ENCODE measurements around the gene RASGRP4. TPM values are rescaled to one million over a fixed set of nuclear protein-coding genes. Genes with fewer than 3 reads are reported as not detected.
A peak's percentile ranks its signal among the peaks of the same experiment; 100 is the strongest.

Gene RASGRP4
- total RNA-seq, 1 donor from 2014 or later = 8.1 TPM

DNA sequence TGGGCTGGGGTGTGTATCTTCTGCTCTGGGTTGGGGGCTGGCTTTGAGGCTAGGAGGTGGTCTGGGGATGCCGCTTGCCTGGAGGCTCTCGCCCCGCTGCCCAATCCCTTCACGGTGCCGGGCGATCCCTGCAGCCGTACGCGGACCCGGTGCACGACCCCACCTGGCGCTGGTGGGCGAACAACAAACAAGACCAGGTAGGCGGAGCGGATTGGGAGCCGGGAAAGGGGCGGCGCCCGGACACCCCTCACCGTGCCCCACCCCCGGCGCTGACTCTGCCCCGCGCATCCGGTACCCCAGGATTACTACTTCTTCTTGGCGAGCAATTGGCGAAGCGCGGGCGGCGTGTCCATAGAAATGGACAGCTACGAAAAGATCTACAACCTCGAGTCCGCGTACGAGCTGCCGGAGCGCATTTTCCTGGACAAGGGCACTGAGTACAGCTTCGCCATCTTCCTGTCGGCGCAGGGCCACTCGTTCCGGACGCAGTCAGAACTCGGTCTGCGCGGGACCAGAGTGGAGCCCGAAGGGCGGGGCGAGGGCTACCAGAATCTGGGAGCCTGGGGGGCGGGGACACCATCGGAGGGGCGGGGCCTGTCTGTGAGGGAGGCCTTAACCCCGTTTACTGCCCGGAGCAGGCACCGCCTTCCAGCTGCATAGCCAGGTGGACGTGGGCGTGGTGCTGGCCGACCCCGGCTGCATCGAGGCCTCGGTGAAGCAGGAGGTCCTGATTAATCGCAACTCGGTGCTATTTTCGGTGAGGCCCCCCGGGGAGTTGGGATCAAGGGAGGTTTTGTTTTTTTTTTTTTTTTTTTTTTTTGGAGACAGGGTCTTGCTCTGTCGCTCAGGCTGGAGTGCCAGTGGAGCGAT is 63.7 kb downstream of the RASGRP4 start:
- Mint-ChIP-seq H3K4me1 (ENCODE audit: unreplicated experiment) (peaks cover 7% of the 10 kb centered on the region), H3K9me3 (ENCODE audit: unreplicated experiment) (no peaks in the 10 kb centered on the region), H3K4me3 (ENCODE audit: unreplicated experiment) (peak overlapping the region; percentile 86), H3K27ac (ENCODE audit: unreplicated experiment) (peak overlapping the region; percentile 57), H3K27me3 (ENCODE audit: unreplicated experiment) (peaks cover 23% of the 10 kb centered on the region), H3K36me3 (ENCODE audit: low read depth, unreplicated experiment) (peaks cover 6% of the 10 kb centered on the region)
- TF ChIP-seq, protein P1, sequence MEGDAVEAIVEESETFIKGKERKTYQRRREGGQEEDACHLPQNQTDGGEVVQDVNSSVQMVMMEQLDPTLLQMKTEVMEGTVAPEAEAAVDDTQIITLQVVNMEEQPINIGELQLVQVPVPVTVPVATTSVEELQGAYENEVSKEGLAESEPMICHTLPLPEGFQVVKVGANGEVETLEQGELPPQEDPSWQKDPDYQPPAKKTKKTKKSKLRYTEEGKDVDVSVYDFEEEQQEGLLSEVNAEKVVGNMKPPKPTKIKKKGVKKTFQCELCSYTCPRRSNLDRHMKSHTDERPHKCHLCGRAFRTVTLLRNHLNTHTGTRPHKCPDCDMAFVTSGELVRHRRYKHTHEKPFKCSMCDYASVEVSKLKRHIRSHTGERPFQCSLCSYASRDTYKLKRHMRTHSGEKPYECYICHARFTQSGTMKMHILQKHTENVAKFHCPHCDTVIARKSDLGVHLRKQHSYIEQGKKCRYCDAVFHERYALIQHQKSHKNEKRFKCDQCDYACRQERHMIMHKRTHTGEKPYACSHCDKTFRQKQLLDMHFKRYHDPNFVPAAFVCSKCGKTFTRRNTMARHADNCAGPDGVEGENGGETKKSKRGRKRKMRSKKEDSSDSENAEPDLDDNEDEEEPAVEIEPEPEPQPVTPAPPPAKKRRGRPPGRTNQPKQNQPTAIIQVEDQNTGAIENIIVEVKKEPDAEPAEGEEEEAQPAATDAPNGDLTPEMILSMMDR (IDR thresholded peaks at IDR 0.05; ENCODE audit: unreplicated experiment) = no peak
- peak; percentile 82 for DNase-seq (ENCODE audit: low spot score)

DNA sequence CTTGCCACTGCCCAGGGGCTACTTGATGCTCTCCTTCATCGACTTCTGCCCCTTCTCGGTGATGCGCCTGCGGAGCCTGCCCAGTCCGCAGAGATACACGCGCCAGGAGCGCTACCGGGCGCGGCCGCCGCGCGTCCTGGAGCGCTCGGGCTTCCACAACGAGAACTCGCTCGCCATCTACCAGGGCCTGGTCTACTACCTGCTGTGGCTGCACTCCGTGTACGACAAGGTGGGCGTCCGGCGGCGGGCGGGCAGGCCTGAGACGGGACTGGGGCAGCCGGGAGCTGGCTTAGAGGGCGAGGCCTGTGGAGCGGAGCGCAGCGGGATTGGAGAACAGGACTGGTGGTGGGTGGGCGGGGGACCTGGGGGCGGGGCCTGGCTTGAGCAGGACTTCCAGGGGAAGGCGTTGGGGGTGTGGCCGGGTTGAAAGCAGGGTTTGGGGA is 64.4 kb downstream of the RASGRP4 start:
- TF ChIP-seq, protein P1 (IDR thresholded peaks at IDR 0.05; ENCODE audit: unreplicated experiment) = no peak
- peaks cover 24% of the 10 kb centered on the region for H3K27me3 Mint-ChIP-seq (ENCODE audit: unreplicated experiment)
- peak overlapping the region; percentile 86 for H3K4me3 Mint-ChIP-seq (ENCODE audit: unreplicated experiment)
- peak; percentile 77 for DNase-seq (ENCODE audit: low spot score)
- H3K27ac Mint-ChIP-seq (ENCODE audit: unreplicated experiment) = no peak overlapping the region
- no peaks in the 10 kb centered on the region for H3K9me3 Mint-ChIP-seq (ENCODE audit: unreplicated experiment)
- peaks cover 7% of the 10 kb centered on the region for H3K4me1 Mint-ChIP-seq (ENCODE audit: unreplicated experiment)
- H3K36me3 Mint-ChIP-seq (ENCODE audit: low read depth, unreplicated experiment) = peaks cover 6% of the 10 kb centered on the region

DNA sequence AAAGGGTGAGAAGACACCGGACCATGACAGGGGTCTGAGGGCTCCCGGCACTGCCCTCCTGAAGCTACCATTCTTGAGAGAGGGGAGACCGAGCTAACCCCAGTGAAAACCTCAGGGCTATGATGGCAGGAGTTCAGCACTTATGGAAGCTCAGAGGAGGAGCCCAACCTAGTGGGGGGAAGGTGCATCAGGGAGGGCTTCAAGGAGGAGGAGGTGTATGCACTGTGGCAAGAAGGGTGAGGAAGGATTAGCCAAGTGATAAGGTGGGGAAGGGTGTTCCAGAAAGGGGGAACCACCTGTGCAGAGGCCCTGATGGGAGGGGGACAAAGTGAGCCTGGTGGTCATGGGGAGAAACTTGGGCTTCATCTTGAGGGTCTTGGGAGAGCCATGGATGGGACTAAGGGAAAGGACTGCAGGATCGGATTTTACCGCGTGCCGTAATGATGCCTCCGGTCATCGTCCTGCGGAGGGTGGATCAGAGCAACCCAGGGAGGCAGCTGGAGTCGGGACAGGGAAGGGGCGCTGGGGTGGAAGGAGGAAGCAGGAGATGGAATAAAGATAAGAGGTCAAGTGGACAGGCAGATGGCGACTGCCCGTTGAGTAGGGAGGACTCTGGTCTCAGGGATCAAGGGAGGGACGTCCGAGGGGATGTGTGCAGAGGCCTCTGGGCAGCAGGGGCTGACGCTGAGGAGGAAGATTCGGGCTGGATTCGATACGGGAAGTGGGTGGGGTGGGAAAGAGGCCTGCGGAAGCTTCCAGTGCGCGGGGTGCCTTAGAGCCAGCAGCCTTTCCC is 65.0 kb downstream of the RASGRP4 start:
- Mint-ChIP-seq H3K36me3 (ENCODE audit: low read depth, unreplicated experiment) (peaks cover 6% of the 10 kb centered on the region), H3K4me1 (ENCODE audit: unreplicated experiment) (peaks cover 7% of the 10 kb centered on the region), H3K27ac (ENCODE audit: unreplicated experiment) (peak overlapping the region; percentile 18), H3K27me3 (ENCODE audit: unreplicated experiment) (peaks cover 24% of the 10 kb centered on the region), H3K4me3 (ENCODE audit: unreplicated experiment) (peak overlapping the region; percentile 86), H3K9me3 (ENCODE audit: unreplicated experiment) (no peaks in the 10 kb centered on the region)
- DNase-seq (ENCODE audit: low spot score) = no peak
- TF ChIP-seq, protein P1 (IDR thresholded peaks at IDR 0.05; ENCODE audit: unreplicated experiment) = no peak

DNA sequence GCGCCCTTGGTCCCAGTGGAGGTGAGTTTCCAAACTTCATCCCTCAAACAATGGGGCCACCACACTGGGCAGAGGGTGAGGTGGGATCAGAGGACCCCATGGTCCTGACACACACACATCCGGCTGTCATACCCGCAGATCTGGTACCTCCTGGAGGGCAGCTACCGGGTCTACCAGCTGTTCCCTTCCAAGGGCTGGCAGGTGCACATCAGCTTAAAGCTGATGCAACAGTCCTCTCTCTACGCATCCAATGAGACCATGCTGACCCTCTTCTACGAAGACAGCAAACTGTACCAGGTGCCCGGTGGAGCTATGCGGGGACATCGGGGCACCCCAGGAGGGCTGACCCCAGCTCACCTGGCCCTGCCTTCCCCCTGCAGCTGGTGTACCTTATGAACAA is 65.7 kb downstream of the RASGRP4 start:
- no peak overlapping the region for H3K27ac Mint-ChIP-seq (ENCODE audit: unreplicated experiment)
- TF ChIP-seq, protein P1 (IDR thresholded peaks at IDR 0.05; ENCODE audit: unreplicated experiment) = no peak
- H3K9me3 Mint-ChIP-seq (ENCODE audit: unreplicated experiment) = no peaks in the 10 kb centered on the region
- peak overlapping the region; percentile 86 for H3K4me3 Mint-ChIP-seq (ENCODE audit: unreplicated experiment)
- H3K36me3 Mint-ChIP-seq (ENCODE audit: low read depth, unreplicated experiment) = peaks cover 6% of the 10 kb centered on the region
- H3K27me3 Mint-ChIP-seq (ENCODE audit: unreplicated experiment) = peaks cover 24% of the 10 kb centered on the region
- H3K4me1 Mint-ChIP-seq (ENCODE audit: unreplicated experiment) = peaks cover 7% of the 10 kb centered on the region
- DNase-seq (ENCODE audit: low spot score) = no peak
